HG03342 (cell line): ENCODE measurements around the gene SPANXA2.
"Not testable (repeated sequence)": the region's sequence is repeated elsewhere in the genome, so short reads cannot be mapped to it uniquely, and the experiment has no call there.

Experiments
- ATAC-seq: cut with Tn5 transposase; IDR thresholded peaks from one replicate; pipeline ENCODE4 v1.9.1; 2021; ENCODE audit warnings: mild to moderate bottlenecking, moderate library complexity; ENCODE audit not compliant: unreplicated experiment

The SPANXA2 gene, protein sequence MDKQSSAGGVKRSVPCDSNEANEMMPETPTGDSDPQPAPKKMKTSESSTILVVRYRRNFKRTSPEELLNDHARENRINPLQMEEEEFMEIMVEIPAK

DNA sequence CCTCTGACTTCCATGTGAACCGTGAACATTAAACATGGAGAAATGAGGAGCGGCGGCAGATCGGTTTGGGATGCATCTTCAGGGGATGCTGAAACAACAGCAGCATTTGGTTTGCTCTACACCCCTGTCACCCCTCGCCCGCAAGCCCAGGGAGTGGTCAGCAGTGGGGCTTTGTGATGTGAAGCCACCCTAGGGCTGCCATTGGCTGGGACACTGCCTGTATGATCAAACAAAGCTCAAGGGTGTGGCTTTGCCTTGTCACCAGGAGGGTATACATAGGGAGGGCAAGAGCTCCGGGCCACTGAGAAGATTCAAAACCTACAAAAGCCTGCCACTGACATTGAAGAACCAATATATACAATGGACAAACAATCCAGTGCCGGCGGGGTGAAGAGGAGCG lies at the start of gene SPANXA2:
SPANXA2 (plus strand) TSS at position 301 of the 400 bp plus-strand sequence; CDS start at position 361, 60 bp downstream.
- not testable (repeated sequence) for ATAC-seq

DNA sequence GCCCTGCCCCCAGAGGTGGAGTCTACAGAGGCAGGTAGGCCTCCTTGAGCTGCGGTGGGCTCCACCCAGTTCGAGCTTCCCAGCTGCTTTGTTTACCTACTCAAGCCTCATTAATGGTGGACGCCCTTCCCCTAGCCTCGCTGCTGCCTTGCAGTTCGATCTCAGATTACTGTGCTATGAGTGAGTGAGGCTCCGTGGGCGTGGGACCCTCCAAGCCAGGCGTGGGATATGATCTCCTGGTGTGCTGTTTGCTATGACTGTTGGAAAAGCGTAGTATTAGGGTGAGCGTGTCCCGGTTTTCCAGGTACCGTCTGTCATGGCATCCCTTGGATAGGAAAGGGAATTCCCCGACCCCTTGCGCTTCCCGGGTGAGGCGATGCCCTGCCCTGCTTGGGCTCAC lies 47.0 kb upstream of the SPANXA2 start:
- not testable (repeated sequence) for ATAC-seq

DNA sequence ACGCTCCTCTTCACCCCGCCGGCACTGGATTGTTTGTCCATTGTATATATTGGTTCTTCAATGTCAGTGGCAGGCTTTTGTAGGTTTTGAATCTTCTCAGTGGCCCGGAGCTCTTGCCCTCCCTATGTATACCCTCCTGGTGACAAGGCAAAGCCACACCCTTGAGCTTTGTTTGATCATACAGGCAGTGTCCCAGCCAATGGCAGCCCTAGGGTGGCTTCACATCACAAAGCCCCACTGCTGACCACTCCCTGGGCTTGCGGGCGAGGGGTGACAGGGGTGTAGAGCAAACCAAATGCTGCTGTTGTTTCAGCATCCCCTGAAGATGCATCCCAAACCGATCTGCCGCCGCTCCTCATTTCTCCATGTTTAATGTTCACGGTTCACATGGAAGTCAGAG lies 4.9 kb upstream of the SPANXA2 start, which contains the start of gene SPANXA1:
SPANXA1 (minus strand) TSS at position 101 of the 400 bp plus-strand sequence; CDS start at position 41, 60 bp downstream.
- ATAC-seq = not testable (repeated sequence)

DNA sequence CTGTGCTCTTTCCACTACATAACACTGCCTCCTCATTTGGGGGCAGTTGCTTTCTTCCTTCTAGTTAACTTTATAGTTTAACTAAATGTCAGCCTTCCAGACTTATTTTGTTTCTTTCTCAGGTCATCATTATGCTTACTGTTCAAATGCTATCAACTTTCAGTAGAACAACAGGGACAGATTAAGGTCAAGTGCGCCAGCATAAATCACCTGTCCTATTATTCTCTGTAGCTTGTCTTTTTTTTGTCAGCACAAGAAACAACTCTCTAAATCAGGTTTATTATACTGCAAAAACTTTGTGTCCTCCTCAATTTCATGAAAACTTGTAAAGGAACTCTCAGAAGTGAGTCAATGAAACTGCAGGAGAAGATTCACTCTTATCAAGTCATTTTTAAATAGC lies 19.6 kb downstream of the SPANXA2 start:
- ATAC-seq = no peak

DNA sequence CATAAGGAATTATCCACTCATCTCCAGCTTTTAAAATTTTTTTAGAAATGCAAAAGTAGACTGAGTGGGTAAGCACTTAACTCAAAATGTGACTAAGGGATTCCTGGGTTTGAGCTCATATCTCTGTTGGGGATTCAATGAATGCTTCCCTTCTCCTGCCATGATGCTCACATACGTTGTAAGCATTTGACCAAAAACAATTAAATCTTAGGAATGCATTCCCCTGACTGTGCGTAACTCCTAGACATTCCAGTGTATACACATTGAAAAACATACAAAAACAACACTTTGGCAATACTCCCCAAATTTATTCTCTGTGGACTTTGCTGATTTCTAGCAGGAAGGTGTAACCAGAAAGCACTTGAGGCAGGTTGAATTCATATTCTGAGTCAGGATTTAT lies 29.8 kb downstream of the SPANXA2 start:
- no peak for ATAC-seq

DNA sequence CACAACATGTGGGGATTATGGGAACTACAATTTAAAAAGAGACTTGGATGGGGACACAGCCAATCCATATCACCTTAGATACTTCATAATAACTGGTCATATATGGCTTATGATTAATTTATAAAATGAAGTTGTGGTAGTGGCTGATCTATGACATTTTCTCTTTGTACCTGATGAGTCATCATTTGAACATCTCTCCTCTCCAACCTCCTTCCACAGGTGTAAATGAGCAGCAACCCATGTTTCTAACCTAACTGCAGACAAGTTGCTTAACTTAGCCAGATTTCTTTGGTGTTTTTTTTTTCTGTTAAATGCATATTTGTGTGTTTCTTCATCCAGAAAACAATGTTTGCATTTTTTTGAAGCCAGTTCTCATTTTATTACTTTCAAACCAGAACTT lies 42.6 kb downstream of the SPANXA2 start:
- ATAC-seq = no peak

DNA sequence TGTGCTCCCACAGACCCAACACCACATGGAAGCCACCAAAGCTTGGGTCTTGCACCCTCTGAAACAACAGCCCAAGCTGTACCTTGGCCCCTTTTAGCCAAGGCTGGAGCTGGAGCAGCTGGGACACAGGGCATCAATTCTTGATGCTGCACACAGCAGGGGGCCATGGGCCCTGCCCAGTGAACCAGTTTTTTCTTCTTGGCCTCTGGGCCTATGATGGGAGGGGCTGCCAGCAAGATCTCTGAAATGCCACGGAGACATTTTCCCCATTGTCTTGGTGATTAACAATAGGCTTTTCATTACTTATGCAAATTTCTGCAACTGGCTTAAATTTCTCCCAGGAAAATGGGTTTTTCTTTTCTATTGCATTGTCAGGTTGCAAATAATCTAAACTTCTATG lies 49.0 kb downstream of the SPANXA2 start:
- no peak for ATAC-seq
